Embryonic facial prominence (tissue), 1 donor: ENCODE data around the gene LY6G6F.

Source experiments
- DNase-seq: peaks from one replicate; pipeline ENCODE4 v3.0.0-alpha.2; 2016; ENCODE audit errors: extremely low spot score

Gene LY6G6F

DNA sequence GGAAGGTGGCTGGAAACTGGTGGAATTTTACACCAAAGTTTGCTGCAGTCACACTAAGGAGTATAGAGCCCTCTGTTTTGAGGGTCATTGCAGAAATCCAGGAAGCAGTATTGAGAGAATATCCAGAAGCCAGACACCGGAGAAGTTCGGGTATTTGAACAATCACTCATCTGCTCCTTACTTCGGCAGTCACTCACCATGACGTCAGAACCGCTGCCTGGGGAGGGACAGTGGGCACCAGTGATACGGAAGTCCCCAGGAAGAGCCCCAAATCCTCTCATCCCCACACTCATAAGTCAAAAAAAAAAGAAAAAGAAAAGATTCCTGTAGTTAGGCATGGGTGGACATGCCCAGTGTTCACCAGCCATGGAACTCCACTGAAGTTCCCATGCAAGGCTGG, 29.8 kb upstream of the LY6G6F start:
- no peak for DNase-seq

DNA sequence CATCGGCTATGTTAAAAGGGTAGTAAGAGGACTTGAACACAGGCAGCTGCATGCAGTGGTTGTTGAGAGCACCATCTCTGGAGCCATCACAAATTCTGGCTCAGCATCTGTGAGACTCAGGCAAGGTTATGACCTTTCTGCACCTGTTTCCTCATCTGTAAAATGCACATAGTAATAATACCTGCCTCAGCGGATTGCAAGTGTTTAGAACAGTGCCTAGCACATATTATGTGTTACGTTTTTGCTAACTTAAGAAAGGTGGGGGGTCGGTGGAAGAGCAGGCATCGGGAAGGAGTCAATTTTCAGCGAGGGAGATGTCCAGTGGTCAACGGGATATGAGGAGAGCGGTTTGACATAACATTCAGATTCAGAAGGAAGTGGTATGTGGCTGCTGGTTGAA, 28.7 kb upstream of the LY6G6F start:
- no peak for DNase-seq

DNA sequence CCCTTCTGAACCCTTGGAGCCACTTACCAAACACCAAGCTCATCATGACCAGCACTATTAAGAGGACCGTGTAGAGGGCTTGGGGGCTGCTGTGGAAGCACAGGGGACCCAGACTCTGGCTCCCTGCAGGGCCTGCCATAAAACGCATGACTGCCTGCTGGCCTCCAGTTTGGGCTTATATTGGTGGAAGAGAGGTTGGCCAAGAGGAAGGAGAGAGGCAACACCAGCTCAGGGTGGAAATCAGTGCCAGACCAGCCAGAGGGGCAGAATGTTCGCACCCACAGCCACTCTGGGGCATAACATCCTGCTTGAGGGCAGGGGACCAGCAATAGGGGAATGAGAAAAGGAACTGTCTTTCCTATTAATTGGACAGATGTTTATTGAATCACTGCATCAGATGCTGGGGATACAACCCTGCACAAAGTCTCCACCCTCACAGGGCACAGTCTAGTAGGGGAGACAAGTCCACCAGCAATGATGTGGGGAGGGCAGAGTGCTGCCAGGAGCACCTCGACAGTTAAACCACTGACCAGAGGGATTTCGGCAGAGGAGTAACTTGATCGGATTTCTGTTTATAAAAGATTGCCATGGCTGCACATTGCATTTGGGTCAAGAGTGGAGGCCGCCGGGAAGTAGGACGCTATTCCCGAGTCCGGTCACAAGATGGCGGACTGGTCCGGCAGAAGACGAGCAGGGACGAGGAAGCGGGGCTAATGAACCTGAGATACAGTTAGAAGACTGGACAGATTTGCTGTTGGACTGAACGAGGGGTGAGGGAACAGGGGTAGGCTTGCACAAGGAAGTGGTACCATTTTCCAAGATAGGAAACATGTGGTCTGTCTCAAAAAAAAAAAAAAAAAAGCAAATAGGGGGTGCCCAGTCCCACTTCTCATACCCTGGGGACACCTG, 26.2 kb upstream of the LY6G6F start, which contains the start of gene LY6G5C:
Gene LY6G5C (minus strand): TSS at position 842 of the 909 bp plus-strand sequence. CDS start 694 bp downstream, at position 148.
- peak; percentile 76 for DNase-seq

DNA sequence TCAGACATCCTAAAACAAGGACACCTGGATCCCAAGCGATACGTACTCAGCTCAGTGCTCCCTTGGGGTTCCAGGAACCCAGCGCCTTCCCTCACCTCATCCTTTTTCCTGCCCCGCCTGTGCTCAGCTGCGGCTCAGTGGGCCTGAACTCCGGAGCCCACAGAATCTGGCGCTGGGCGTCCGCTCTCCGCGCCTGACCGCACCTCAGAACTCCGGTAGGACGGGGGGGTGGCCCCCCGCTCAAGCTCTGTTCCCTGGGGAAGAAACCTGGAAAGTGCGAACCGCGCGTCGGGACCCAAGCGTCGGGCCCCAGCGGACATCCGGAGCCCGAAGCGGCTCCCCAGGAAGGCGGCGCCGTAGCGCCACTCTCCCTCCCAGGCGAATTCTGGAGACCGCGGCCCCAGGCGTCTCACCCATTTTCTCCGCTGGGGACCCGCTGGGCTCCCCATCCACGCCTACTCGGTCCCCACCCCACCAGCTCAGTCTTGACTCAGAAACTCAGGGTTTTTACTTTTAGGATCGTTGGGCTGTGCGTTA, 25.5 kb upstream of the LY6G6F start:
- DNase-seq, result no peak

DNA sequence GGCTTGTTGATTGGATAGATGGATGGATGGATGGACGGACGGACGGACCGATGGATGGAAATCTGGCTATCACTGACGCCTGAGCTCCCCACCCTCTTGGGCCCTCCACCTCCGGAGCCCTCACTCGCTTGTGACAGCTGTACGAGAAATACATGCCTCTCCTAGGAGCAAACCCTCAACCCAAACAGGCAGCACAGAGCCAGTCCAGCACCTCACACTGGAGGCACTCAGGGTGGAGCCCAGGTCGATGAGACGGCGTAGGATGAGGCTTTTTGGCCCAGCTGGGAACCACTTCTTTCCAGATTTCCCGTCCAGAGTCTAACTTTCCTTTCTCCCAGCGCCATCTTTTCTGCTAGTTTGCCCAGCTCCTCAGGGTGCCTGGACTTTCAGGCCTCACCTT, 23.1 kb upstream of the LY6G6F start:
- no peak for DNase-seq

DNA sequence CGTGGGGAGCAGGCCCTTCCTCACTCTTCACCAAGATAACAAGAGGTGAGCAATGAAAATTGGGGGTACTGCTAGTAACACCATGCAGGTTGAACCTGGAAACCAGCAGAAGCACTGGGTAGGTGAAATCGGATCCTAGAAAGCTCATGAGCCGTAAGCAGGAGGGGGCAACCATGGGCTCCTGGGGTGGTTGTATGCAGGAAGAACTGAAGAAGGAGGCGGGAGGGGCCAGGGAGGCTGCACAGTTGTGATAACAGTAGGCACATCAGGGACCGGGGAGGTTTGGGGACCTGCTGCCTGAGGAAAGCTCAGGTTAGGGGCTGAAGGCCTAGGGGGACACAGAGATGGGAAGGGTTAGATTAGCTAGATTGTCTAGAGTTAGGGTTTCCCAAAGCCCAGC, 20.2 kb upstream of the LY6G6F start:
- DNase-seq, result no peak

DNA sequence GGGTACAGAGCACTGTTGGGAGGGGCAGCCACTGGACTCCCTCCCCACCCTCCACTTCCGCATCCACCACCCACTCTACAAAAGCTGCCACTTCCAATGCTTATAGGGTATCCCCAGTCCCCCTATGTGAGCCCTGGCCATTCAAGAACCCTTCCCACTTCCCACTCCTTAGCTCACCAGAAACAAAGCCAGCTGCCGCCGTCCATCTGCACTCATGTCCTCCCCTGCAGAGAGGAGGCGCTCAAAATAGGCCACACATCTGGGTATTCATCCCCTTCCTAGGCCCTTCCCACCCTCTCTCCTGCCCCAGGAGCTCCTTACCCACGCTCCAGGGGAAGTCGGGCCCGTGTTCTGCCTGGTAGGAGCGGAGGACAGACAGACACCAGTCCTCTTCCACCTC, 19.3 kb upstream of the LY6G6F start:
- no peak for DNase-seq

DNA sequence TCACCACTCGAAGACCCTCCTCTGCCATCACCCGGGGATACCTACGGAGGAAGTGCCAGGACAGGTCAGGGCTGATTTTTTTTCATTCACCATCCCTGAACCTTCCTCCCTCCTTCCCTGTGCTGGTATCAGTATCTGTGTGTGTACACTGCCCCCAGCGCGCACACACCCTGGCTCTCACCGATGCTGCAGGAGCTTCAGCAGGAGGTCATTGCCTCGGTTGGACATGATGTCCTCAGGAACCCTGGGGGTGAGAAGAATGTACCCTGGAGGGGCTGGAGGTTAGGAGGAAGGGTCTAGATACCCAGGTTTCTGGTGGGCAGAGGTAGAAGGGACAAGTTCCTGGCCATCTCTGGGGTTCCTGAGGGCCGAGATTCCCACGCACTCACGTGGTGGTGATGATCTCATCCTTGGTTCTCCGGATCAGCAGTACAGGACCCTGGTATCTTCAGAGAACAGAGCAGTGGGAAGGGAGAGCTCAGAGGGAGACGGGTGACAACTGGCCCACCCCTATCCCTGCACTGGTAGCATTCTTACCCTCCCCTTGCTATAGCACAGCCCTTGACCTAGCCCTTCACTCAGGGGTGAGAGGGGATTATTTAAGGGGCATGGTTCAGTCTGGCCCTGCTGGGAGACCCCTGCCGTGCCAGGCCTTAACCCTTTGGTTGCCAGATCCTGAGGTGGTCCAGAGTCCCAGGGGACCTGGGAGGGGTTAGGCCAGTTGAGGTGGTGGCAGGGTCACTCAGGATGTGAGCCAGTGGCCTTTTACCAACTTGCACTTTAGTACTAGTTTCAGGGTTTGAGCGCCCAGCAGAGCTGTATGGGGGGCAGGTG, 18.6 kb upstream of the LY6G6F start:
- no peak for DNase-seq

DNA sequence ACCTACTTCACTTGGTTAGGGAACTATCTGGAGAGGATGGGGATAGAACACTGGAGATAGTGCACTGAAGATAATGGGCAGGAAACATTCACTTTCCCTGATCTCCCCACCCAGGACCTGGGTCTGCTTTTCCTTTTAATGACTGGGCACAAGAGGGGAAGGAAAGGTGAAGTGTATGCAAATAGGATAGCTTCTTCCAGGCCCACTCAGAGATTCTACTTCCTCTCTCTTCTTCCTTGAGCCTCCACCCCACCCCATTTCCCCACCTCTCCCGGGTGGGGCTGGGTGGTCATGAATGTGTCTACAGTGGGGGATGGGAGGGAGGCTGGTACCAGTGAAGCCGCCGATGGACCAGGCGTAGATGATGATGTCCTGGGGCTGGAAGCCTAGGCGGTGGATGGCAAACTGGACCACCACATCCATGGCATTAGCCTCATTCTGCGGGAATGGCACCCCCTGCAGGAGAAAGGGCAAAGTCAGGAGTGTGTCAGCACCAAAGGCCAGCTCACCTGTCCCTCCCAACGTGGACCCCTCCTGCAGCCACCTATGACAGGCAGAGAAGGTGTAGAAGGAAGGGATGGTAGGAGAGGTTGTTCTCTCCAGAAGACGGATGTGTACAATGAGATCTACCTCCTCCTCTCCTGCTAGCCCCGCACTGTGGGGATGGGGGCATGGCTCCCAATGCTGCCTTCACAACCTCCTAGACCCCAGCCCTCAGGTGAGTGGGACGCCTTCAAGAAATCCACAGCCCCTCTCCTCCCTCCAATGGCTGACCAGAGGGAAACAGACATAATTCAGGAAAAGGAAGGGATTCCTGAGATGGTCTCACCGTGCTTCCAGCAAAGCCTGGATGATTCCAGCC, 17.2 kb upstream of the LY6G6F start:
- DNase-seq, result no peak

DNA sequence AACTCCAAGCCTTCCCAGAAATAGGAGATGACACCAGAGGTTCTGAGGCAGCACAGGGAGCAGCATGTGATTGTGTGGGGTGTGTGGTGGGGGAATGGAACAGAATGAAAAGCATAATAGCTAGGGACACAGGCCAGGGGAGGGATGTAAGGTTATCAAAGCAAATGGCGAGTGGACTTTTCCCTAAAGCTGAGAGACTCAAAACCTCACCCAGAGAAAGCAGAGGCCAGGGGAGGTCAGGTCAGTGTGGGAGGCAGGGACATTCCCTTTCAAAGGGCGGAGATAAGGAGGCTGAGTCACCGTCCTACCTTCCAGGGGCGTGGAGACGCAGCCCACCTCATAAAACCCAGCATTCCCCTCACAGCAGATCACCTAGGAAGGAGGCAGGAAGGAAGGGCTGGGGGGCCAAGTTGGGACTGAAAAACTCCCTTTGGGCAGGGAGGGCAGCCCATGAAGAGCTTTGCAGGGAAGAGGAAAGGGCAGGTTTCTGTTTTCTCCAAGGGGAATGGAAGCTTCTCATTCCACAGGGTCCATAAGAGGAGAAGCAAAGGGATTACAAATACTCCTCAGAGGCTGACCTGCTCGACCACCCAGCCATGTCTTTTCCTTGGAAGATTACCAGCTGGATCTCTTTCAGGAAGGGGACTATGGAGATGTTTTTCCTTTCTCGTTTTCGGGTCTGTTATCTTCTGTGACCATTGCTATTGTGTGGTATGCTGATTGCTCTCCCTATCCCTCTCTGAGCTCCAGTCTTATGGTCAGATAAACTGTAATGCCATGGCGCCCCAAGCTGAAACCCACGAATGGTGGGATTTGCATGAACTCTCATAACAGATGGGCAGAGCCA, 16.2 kb upstream of the LY6G6F start:
- no peak for DNase-seq

DNA sequence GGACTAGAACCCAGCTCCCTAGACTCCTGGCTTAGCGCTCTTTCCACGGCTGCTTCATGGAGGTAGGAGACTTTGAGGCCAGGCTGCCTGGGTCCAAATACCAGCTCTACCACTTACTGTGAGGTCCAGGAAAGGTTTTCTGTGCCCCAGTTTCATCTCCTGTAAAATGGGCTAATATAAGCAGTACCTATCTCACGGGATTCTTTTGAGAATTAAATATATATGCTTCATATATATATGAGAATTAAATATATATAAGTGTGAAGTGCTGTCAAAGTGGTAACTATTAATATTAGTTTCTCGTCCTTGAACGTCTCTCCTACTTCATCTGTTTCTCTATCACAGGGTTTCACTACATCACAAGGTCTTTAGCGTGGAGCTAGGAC, 15.6 kb upstream of the LY6G6F start:
- no peak for DNase-seq

DNA sequence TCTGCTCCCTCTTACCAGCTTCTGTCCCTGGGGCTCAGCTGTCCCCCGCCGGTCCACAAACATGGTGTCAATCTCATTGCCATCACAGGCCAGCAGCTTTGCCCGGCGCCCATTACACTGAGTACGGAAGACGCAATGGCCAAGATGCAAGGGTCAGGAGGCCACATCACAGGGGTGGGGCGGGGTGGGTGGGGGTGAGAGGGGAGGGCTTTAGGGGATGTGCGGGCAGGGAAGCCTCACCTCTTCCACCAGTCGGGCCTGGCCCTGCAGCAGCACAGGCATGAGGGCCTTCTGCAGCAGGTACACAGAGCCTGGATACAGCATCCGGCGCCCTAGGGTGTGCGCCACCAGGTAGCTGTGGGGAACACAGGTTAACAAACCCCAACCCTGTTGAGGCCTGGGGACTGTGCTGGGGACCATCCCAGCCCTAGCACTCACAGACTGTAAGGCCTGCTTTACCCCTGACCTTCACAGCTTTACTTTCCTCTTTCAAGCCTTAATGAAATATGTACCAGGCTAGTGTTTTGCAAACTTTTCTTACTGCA, 15.0 kb upstream of the LY6G6F start:
- DNase-seq, result no peak

DNA sequence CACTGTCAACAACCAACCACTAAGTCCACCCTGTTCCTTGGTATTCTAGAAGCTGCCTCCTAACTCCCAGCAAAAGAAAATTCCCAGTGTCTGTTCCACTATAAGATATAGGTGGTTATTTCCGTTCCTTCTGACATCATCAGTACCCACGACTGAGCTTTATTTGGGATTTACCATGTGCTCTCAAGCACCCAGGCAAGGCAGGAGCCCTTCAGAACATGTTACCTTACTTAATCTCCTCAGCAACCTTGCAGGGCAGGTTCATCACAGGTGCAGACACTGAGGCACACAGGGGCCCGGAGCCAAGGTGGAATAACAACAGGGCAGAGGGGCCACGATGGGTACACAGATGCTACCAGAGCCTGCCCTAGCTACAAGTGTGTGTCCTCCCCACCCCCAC, 14.3 kb upstream of the LY6G6F start:
- DNase-seq, result no peak

DNA sequence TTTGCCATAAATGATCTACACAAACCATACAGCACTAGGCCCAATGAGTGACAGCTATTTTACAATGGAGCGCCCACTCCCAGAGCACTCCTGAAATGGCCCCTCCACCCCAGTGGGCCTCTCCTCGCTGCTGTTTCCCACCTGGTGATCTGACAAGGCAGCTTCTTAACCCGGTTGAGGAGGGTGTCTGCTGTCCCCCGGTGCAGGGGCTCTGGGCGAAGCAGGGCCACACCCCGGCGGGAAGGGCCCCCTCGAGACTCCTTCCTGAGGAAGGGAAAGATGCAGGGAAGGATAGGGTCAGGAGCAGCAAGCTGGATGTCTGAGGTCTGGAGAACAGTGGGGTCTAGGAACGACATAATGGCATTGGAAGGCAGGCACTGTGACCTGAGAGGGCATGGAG, 13.8 kb upstream of the LY6G6F start:
- DNase-seq, result no peak

DNA sequence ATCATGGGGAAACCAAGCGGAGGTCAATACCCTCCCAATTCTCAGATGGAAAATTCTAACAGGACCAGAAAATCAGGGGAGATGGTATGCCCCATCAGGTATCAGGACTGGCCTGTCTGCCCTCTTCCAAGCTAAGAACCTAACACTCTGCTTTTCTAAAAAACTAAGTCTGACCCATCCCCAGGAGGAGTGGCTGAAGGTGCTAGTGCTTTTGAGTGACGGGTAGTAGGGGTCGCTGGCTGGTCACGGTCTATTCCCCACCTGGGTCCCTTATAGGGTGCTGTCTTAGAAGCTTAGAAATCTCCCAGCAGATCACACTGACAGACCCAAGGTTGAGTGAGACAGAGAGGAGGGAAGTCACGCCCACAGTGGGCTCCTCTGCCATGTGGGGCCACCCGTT, 13.1 kb upstream of the LY6G6F start:
- DNase-seq, result no peak

DNA sequence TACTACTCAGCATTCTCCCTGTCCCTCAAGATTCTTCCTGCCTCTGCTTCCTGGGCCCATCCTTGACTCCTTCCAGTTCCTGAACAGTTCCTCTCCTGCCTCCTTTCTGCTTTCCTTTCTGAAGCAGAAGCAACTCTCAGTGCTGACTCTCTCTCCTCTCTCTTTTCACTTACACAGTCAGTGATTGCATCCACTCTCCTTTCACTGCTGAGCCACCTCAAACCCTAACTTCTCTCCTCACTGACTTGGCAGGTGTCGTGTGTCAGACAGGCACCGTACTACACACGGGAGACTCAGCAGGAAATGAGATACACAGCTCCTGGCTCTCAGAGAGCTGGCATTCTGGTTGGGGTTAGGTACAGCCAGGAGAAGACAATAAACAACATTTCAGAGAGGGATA, 9.1 kb upstream of the LY6G6F start:
- DNase-seq, result no peak

DNA sequence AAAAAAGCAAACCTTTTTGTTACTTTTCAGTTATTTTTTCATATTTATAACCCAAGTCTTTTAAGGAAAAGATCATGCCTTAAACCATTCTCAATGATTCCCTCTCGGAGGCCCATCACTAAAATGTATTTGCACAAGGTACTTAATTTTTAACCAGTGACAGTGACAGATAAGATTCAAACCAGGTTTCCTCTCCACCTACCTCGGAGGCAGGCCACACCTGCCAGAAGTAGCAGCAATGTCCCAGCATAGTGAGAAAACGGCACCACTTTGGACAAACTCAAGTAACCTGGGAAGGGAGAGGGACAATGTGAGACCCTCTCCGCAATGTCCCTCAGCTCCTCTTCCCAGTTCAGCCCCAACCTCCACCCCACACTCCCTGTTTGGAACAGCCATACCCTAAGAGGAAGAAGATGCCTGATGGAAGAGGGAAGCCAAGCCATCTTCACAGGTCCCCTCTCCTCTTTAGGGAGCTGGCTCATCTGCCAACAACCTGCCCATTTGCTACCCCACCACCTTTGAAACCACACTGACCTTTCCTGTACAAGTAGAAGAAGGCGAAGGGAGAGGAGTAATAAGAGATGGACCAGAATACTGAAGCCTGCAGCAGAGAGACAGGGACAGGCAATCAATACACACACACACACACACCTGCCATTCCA, 5.8 kb upstream of the LY6G6F start:
- DNase-seq, result no peak

DNA sequence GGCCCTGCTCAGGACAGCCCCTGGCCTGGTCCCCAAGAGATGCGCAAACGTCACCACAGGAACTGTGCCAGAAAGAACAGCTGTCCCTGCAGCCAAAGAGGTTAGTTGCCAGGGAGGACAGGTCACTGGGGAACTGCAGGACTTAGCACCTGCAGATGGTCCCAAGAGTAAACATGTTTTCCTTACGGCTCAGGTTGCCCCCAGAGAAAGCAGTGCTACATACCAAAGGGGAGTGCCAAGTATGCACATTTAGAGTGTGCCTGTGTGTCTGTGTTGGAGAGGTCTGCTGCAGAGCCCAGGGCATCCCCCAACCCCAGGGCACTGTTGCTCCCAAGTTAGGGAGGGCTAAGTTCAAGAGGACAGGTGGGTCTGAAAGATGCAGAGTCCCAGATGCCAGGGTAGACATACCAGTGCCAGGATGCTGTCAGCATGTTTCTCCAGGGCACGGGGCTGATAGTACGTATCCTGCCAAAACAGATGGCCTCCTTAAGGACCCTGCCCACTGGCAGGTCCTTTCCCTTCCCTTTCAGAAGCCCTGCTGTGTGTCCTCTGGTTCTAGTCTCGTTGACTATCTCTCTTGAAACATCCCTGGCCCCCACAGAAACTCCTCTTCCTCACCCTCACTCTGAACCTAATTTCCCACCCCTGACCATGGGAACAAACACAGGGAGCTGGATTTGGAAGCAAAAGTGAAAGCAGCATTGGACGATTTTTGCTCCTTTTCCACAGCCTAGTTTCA, 4.8 kb upstream of the LY6G6F start:
- DNase-seq, result no peak

DNA sequence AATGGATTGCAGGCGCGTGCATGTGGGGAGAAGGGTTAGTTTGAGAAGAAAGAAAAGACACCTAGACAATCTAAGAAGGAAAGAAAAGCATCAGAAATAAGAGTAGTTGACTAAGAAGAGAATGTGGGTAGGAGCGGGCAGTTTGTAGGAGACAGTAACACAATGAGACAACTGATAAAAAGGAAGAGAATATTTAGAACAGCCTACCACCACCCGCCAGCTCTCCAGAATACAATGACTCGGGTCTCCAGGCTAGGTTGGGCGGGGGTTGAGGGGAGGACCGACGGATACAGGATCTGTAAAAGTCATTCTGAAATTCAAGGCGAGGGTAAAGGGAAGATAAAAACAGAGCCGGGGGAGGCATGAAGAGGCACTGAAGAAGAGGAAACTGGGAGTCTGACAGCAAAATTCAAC, 4.3 kb upstream of the LY6G6F start:
- no peak for DNase-seq
